AG10803 (cell line): ENCODE data around the gene FHAD1.

ENCODE experiments used
- DNase-seq: peaks from one replicate; pipeline ENCODE4 v3.0.0; 2010; ENCODE audit warnings: low read depth
- H3K4me3 ChIP-seq: 2 replicates; pipeline ENCODE4 v1.5.1; 2011; ENCODE audit warnings: mild to moderate bottlenecking, low read length, control low read depth
- TF ChIP-seq, protein P1 (sequence below): conservative IDR thresholded peaks from 2 replicates; pipeline ENCODE4 v1.5.1; 2011; ENCODE audit warnings: mild to moderate bottlenecking, low read length, control low read depth, inconsistent platforms

FHAD1 gene

GRCh38 chr1:15282810-15283474, 35.9 kb downstream of the FHAD1 start:
- no peak for DNase-seq
- no peak overlapping the region for H3K4me3 ChIP-seq
- TF ChIP-seq, protein P1, sequence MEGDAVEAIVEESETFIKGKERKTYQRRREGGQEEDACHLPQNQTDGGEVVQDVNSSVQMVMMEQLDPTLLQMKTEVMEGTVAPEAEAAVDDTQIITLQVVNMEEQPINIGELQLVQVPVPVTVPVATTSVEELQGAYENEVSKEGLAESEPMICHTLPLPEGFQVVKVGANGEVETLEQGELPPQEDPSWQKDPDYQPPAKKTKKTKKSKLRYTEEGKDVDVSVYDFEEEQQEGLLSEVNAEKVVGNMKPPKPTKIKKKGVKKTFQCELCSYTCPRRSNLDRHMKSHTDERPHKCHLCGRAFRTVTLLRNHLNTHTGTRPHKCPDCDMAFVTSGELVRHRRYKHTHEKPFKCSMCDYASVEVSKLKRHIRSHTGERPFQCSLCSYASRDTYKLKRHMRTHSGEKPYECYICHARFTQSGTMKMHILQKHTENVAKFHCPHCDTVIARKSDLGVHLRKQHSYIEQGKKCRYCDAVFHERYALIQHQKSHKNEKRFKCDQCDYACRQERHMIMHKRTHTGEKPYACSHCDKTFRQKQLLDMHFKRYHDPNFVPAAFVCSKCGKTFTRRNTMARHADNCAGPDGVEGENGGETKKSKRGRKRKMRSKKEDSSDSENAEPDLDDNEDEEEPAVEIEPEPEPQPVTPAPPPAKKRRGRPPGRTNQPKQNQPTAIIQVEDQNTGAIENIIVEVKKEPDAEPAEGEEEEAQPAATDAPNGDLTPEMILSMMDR: no peak

GRCh38 chr1:15283526-15283925, 36.5 kb downstream of the FHAD1 start:
- H3K4me3 ChIP-seq: no peak overlapping the region
- TF ChIP-seq, protein P1: peak; percentile 19; the same call in 1 of the 2 replicates
- no peak for DNase-seq

DNA sequence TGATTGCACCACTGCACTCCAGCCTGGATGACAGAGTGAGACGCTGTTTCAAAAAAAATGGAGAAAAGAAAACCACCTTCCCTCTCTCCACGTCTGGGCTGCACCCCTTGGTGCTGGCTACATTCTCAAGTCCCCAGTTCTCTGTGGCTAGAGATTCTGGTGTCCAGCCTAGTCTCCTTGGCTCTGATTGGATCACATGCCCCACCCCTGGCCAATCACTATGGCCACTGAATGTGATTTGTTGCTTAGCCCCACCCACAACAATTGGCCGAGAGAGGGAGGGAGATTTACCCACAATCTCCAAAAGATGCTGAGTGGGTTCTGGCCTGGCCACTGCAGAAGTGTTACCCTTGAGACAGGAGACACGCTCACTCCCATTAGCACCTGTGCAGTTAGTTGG, 39.4 kb downstream of the FHAD1 start:
- TF ChIP-seq, protein P1: no peak
- DNase-seq: no peak
- H3K4me3 ChIP-seq: no peak overlapping the region

DNA sequence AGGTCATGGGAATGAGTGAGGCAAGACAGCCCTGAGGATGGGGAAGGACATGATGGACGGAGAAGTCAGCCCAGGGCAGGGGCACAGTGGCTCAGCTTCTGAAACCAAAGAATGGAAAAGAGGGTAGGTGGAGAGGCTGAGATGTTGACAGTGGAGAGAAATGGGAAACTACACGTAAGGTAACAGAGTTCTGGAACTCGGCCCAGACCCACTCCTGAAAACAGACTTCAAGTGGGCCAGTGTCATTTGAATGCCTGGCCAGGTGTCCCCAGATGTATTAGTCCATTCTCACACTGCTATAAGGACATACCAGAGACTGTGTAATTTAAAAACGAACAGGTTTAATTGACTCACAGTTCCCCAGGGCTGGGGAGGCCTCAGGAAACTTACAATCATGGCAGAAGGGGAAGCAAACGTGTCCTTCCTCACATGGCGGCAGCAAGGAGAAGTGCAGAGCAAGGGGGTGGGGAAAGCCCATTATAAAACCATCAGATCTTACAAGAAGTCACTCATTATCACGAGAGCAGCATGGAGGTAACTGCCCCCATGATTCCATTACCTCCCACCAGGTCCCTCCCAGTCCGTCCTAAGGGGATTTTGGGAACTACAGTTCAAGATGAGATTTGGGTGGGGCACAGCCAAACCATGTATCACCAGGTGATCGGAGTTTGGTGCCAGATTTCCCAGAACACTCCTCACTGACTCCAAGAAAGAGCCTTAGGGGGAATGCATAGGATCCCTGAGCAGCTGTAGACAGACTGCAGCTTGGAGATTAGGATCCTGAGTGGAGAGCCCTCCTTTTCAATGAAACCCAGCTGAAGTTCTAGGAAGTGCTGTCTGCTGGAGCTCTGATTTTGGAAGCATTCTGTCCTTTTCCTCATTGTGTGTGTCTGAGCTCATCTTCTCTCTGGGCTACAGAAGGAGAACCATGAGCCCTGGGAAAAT, 40.3 kb downstream of the FHAD1 start:
- no peak overlapping the region for H3K4me3 ChIP-seq
- no peak for DNase-seq
- TF ChIP-seq, protein P1: no peak

DNA sequence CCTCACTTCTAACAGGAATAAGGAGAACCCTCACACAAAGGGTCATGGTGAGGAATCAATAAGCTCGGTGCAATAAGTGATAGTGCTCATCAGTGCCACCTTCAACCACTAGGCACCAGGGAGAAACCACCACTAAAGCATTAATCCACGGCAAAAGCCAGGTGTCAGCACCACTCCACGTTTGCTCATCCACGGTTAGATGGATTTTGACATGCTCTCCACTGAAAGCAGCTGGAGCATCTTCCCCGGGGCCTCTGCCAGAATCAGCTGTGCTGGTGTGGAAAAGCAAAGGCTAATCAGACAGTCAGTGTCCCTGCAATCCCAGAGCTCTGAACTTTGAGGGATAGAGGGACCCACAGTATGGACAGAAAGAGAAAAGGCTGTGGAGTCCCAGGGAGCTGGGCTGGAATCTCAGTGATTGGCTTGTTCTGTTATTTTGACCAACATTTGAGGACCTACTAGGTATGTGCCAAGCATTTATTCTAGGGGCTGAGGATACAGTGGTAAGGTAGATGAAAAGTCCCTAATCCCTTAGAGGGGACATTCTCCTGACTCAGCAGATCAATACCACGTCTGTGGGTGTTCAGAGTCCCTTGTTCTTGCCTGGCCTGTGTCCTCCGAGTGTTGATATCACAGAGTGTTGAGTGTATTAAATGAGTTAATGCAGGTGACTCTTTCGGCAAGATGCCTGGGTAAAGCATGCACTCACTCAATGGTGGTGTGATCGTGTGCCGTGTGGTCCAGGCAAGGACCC, 41.3 kb downstream of the FHAD1 start:
- TF ChIP-seq, protein P1: peak; percentile 25; the same call in 1 of the 2 replicates
- DNase-seq: peak; percentile 12
- H3K4me3 ChIP-seq: no peak overlapping the region

GRCh38 chr1:15289251-15289651, 42.2 kb downstream of the FHAD1 start:
- DNase-seq: no peak
- no peak overlapping the region for H3K4me3 ChIP-seq

More at GRCh38 chr1:15289251-15289651, 42.2 kb downstream of the FHAD1 start:
- TF ChIP-seq, protein P1: no peak
